T-helper 2 cell (primary cell): ENCODE data around the gene AK3.

Experiments
- DNase-seq, 5 experiments: peaks; one replicate each; pipeline versions ENCODE4 v3.0.0 to v3.0.0-alpha.2; 2012 to 2022

AK3 gene

DNA sequence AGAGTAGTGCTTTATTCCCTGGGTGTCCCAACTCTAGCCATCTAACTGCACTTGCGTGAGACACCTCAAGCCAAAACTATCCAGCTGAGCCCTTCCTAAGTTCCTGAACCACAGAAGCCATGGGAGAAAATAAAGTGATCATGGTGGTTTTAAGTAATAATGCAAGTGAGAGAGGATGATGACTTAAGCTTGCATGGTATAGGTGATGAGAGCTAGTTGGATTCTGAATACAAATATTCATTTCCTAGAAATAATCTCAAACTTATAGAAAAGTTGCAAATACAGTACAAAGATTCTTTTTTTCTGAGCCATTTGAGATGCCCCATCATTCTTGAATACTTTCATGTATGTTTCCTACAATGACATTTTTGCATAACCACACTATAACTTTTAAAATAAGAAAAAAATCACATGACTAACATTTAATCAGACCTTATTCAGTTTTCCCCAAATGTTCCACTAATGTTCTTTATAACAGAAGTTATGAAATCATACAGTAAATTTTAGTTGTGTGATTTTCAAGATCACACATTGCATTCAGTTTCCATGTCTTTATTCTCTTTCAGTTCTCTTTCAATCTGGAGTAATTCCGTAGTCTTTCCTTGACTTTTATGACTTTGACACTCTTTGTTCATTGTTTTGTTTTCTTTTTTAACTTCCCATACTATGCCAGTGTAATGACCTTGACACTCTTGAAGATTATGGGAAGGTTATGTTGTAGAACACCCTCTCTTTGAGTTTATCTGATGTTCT is 5.5 kb upstream of the AK3 start:
- no peak for DNase-seq

DNA sequence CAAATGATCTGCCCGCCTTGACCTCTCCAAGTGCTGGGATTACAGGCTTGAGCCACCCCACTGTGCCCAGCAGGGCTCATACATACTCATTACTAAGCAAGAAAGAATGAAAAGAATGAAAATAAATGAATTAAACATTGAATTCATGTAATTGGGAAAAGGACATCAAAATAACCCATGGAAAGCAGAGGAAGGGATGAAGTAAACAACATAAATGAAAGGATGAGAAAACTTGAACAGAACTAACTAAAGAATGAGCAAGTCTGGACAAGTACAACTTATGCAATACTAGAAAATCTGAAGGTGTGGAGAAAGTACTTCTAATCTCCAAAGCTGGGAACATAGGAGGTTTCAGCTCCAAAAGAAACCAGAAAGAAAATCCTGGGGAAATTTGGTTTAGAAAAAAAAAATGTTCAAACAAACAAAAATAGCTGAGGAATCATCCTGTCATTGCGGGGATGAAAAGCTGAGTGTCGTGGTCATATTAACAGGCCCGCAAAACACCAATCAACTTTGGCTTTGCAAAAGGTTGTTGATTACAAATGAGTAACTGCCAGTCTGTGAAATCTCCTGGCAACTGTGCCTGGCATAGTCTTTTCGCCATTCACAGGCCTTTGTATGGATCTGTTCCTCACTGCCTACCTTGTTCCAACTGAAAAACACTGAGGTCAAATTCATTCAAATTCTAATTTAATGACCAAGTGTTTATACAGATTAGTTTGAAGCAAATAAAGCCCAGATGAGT is 2.3 kb upstream of the AK3 start:
- DNase-seq: no peak

DNA sequence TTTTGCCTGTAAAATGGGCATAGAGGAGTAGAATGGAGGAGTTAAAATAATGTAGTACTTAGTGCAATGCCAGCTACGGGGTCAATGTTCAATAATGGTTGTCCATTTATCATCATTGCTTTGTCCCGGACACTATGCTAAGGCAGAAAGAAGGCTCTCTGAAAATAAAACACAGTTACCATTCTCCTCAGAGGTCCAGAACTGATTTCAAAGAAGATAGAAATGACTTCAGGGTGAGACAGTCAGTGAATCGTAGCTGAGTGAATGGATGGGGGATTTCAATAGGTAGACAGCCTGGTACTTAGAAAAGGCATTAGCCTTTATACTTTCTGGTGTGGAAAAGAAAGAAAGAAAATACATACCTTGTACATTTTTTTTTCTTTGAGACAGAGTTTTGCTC is 1.2 kb upstream of the AK3 start:
- DNase-seq: no peak

DNA sequence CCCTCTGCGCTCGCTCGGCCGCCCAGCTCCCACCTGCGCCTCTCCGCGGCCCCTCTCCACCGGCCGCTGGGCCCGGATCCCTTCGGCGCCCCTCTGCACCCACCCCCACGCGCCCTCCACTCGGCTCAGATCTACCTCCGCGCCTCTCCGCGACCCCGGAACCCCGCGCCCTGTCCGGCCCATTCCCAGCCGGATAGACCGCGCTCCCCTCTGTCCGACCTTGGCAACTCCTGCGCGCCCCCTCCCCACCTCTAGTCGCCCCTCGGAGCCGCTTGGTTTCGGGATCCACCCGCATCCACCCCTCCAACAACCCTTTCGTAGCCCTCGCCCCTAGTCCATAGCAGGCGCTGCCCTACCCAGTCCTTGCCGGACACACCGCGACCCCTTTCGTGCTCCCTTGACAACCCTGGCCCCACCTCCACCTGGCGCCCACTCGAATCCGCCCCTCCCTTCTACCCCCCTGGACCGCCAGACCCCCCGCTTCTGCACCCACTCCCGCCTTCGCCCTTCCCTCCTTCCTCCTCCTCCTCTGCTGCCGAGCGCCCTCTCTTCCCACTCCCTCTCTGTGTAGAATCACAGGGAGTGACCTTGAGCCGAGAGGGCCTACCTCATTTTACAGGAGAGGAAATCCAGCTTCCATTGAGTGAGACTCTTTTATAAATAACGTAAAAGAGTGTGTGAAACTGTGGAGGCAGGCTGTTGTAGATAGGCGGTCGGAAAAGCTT is 525 bp upstream of the AK3 start:
- DNase-seq: peak in 1 of 5 experiments; percentile 14

DNA sequence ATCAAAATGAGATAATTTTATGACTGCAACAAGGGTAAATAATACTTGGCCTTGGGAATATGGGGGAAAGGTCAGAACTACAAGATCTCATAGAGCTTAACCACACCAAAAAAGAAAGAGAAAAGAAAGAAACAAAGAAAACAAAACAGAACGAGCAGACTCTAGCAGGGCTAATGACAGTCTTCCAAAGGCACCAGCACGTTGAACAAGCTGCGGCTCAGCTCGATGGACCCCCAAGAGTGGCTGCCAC is 689 bp downstream of the AK3 start:
- no peak for DNase-seq

DNA sequence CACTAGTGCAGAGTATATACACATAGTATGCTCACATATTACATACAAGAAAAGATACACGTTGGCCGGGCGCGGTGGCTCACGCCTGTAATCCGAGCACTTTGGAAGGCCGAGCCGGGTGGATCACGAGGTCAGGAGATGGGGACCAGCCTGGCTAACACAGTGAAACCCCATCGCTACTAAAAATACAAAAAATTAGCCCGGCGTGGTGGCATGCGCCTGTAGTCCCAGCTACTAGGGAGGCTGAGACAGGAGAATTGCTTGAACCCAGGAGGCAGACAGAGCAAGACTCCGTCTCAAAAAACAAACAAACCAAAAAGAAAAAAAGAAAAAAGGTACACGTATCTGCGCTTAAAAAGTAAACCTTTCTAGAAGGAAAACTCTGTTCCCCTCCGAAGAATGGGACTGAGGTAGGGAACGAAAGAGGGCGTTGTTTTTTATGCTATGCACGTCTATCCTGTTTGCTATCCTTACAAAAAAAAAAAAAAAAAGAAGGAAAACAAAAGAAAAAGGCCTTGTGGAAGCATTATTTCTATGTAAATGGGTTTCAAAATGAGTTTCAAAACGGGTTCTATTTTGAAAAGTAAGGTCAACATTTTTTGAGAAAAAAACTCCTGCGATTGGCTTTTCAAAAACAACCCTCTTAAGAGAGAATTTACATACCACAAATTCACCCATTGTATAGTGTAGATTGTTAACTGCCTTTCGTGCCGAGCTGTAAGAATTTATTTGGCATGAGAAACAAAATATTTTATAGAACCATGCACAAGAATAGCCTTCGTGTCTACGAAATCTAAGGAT is 1.2 kb downstream of the AK3 start:
- peak in 1 of 5 experiments; percentile 49 for DNase-seq

DNA sequence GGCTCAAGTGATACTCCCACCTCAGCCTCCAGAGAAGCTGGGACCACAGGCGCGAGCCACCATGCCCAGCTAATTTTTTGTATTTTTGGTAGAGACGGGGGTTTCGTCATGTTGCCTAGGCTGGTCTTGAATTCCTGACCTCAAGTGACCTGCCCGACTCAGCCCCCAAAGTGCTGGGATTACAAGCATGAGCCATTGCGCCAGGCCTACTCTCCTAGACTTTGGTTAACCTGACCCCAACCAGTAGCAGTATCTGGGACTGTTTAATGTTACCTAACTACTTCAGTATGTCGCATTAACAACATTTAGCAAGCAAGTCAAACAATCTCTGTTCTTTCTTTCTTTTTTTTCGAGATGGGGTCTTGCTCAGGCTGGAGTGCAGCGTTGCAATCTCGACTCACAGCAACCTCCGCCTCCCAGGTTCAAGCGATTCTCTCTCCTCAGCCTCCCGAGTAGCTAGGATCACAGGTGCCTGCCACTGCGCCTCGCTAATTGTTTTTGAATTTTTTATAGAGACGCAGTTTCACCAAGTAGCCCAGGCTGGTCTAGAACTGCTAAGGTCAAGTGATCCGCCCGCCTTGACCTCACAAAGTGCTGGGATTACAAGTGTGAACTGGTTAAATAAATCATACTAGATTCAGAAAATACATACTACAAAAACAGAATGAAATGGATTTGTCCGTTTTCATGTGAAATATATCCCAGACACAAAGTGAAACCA is 2.0 kb downstream of the AK3 start:
- no peak for DNase-seq

DNA sequence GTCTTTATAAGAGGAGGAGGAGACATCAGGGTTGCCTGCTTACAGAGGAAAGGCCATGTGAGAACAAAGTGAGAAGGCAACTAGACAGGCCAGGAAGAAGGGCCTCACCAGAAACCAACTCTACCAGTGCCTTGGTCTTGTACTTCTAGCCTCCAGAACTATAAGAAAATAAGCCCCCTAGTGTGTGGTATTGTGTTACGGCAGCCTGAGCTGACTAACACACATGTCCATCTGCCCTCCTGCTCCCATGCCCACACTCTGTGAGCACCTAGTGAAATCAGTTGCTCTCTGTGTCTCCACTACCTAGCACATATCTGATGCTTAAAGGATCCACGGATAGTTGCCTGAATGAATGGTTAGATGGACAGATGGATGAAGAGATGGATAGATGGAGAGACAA is 6.9 kb downstream of the AK3 start:
- no peak for DNase-seq

DNA sequence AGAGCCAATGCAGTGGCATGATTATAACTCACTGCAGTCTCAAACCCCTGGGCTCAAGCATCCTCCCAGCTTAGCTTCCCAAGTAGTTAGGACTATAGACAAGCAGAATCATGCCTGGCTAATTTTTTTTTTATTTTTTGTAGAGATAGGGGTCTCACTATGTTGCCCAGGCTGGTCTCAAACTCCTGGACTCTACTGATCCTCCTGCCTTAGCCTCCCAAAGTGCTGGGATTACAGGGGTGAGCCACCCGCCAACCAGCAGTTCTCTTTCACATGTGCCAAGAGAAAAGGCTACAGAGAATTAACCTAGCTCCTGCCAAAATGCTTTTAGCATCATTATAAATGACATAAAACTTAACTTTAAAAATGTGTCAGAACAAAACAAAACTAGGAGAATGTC is 8.1 kb downstream of the AK3 start:
- no peak for DNase-seq

DNA sequence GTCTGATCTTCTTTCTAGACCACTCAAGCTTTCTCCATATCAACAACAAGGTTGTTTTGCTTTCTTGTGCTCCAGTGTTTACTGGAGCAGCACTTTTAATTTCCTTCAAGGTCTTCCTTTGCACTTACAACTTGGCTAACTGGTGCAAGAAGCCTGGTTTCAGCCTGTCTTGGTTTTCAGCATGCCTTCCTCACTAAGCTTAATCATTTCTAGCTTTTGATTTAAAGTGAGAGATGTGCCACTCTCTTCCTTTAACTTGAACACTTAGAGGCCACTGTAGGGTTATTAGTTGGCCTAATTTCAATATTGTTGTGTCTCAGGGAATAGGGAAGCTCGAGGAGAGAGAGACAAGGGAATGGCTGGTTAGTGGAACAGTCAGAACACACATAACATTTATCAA is 13.4 kb downstream of the AK3 start:
- DNase-seq: peak in 1 of 5 experiments; percentile 50

DNA sequence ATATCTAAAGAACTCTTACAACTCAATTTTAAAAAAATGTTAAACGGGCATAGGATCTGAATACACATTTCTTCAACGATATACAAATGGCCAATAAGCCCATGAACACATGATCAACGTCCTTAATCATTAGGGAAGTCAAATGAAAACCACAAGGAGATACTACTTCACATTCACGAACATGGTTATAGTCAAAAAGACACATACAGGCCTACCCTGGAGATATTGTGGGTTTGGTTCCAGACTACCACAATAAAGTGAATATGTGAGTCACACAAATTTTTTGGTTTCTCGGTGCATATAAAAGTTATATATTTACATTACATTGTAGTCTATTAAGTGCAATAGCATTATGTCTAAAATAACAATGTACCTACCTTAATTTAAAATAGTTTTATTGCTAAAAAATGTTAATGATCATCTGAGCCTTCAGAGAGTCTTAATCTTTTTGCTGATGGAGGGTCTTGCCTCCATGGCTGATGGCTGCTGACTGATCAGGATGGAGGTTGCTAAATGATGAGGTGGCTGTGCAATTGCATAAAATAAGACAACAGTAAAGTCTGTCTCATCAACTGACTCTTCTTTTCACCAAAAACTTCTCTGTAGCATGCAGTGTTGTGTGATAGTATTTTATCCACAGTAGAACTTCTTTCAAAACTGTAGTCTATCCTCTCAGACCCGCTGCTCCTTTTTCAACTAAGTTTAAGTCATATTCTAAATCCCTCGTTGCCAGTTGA is 15.1 kb downstream of the AK3 start:
- DNase-seq: peak in 1 of 5 experiments; percentile 66

DNA sequence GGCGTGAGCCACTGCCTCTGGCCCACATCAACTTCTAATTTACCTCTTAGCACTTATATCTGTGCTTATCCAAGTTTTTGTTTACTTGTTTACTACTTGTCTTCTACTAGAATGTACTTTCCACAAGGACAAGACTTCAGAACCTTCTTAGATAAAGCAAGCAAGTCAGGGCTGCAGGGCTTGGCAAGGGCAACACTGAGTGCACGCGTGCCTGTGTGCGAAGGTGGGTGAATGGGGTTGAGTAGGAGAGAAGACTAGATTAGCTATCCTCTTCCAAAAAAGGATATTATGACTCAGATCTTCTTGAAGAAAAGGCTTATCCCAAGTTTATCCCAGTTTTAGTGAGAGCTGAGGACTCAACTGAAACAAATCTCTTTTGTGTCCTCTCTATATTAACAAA is 19.3 kb downstream of the AK3 start:
- DNase-seq: no peak

DNA sequence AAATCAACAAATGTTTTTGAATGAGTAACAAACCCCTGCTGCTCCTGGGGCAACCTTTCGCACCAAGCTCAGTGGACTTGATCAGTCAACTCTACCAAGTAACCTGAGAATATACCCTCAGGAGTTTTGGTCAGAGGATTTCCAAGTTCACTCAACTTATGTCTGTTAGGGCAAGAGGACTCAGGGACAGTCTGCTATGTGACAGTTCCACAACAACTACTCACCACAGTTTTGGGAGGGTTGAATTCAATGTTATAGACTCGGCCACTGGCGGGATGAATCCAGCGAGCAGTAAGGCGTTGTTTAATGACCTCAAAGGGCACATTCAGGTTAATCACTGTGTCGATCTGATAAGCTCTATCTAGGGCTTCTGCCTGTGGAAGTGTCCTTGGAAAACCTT is 22.1 kb downstream of the AK3 start:
- DNase-seq: no peak

DNA sequence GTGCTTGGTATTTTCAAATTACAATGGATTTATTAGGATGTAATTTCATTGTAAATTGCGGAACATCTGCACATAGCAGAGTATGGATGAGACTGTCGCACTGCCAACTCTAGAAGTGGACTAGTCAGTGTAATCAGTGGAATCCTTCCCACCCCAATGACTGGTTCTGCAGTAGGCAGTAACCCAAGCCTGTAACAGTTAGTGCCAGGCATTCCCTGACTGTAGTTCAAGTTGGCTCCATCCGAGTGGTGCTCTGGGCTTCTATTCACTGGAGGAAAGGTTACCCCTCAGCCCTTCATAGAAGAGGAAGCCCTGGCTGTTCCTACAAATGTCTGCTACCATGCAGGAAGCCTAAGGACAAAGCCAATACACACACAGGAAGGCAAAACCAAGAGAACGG is 23.2 kb downstream of the AK3 start:
- DNase-seq: no peak

DNA sequence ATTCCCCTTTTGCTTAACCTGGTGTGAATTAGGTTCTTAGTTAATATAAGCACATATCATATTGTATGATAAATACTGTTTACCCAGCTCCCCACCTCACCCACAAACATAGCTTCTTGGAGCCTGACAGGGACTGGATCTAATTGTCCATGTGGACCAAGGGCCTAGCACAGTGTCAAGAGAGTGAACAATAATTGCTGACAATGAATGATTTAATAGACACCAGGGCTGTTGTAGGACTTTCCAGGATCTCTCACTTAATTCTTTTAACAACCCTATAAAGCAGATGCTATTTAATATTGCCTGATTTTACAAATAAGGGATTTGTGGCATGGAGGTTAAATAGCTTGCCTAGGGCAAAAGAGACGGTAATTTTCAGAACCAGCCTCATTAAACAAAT is 24.8 kb downstream of the AK3 start:
- DNase-seq: no peak

DNA sequence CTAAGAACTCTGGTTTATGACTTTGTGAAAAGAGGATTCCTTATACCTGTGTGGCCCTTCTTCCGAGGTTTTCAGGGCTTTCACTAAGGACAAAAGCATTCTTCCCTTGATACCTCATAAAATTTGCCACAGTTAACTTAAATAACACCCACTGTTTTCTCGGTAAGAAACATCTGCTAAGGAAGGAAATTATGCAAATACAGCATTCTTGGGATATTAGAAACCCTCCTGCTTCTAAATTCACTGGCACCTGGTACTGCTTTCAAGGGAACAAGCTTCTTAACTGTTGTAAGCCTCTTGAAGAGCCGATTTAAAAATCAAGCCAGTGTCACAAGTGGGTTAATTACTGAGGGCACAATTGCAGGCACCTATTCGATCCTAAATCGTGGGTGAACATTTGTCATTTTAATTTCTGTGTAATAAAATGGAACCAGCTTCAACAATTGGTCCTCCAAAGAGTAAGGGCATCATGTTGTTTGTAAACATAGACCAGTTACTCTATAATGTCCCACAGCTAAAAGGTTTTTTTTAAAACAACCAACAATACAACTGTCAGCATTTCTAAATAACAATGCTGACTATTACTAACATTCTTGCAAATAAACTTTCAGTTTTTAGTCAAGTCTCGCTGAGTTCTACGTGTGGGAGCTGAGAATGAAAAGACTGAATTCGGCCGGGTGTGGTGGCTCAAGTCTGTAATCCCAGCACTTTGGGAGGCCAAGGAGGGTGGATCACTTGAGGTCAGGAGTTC is 26.6 kb downstream of the AK3 start:
- DNase-seq: no peak

DNA sequence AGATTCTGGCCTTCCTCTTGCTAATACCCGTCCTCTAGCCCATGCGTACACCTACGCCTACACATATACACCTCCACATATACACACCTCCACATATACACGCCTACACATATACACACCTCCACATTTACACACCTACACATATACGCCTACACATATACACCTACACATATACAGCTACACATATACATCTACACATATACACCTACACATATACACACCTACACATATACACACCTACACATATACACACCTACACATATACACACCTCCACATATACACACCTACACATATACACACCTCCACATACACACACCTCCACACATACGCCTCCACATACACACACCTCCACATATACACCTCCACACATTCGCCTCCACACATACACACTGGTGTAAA is 27.2 kb downstream of the AK3 start:
- DNase-seq: no peak

DNA sequence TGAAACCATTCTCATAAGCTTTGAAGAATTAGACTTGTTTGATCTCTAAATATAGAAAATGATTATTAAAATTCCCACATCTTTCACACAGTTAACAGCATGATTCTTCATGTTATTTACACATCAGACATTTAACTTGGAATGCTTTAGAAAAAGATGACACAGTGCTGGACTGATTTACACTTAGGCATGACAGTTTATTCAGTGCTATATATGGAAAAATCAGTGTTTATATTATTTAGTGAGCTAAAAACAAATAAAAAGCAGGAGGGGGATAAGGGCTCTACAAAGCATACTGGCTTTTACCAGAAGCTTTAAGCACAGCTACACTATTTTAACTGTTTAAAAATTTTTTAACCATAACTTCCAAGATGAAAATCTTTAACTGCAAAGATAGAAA is 31.6 kb downstream of the AK3 start:
- DNase-seq: no peak

DNA sequence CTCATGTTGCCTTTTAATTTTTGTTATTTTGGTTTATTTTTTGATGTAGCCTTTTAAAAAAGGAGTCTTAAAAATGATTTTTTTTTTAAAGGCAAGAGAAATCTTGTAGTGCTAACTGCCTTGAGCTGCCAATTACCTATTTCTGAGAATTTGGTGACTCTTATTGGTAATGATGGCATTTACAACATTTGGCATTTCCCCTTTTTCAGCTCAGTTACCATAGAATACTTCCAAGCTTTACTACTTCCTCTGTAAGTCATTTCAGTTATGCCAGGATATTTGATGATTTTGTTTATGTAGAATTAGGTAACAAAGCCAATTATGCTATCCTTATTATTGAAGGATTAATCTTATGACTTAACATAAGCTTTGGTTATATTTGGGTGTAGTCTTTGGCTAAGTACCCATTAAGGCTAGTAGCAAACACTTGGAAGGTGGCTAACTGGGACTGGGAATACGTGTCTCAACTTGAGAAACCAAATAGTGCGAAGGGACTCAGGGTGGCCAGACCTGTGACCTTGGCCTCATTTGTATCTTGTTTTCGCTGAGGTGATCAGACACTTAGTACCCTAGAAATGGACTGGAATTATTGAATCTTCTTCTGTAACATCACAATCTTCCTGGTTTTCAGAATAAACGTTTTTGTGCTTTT is 33.9 kb downstream of the AK3 start:
- DNase-seq: no peak

DNA sequence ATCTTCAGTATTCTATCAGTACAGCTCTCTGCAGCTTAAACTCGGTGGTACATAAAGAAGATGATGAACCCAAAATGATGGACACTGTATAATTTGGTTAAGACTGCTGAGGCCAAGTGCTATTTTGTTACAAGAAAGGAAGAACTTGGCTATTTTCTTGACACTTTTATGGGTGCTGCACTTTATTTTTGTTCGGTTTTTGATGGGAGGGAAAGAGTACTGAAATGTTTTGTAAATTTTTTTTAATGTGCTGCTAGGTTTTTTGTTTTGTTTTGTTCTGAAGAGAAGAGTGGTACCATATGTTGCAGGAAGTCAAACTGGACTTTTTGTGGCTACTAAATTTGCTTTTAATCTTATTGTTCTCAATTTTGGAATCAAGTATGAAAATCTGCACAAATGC is 35.0 kb downstream of the AK3 start:
- no peak for DNase-seq

DNA sequence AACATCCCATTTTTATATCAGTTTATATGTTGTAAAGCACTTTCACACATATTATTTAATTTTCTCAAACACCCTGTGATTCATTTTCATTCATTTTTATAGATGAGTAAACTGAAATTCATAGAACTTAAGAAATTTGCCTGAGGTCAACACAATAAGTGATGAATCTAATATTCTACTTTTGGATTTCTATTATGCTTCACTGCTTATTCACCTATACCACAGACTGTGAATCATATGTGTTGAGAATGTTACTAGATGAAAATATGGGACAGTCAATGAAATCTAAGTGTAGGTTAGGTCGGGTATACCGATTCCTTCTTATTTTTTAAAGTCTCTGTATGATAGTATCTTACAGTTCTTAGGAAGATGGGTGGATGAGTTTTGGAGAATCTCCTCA is 36.9 kb downstream of the AK3 start:
- DNase-seq: no peak
